Mesenchymal stem cell (in vitro differentiated cells and primary cell): ENCODE results near the gene ADAM11.
A peak's percentile ranks its signal among the peaks of the same experiment; 100 is the strongest.
"Not testable (repeated sequence)": the region's sequence is repeated elsewhere in the genome, so short reads cannot be mapped to it uniquely, and the experiment has no call there.

Experiments used
- DNase-seq: peaks from one replicate; pipeline ENCODE4 v3.0.0-alpha.2; 2013
- H2AFZ ChIP-seq: one replicate; pipeline ENCODE4 v1.6.1; 2013; ENCODE audit warnings: low read depth, mild to moderate bottlenecking, control low read depth, inconsistent platforms, low read length, moderate library complexity
- H2AK5ac ChIP-seq: 2 replicates; pipeline ENCODE4 v1.6.1; 2013; ENCODE audit warnings: low read length, moderate library complexity, mild to moderate bottlenecking, inconsistent platforms; ENCODE audit not compliant: severe bottlenecking
- H2BK120ac ChIP-seq: one replicate; pipeline ENCODE4 v1.6.1; 2013; ENCODE audit warnings: low read depth, mild to moderate bottlenecking, inconsistent platforms, low read length, moderate library complexity
- H2BK12ac ChIP-seq, 2 experiments: one replicate each; pipeline ENCODE4 v1.6.1; 2013; ENCODE audit warnings: inconsistent platforms in 2 of 2, low read length in 2 of 2, mild to moderate bottlenecking in 2 of 2, moderate library complexity in 2 of 2, control low read depth in 1 of 2
- H2BK15ac ChIP-seq: one replicate; pipeline ENCODE4 v1.6.1; 2013; ENCODE audit warnings: mild to moderate bottlenecking, low read depth, inconsistent platforms; ENCODE audit not compliant: poor library complexity, severe bottlenecking
- H2BK5ac ChIP-seq: 2 replicates; pipeline ENCODE4 v1.6.1; 2013; ENCODE audit warnings: low read depth, mild to moderate bottlenecking, low read length, control low read depth, inconsistent platforms; ENCODE audit not compliant: poor library complexity, severe bottlenecking
- H3K14ac ChIP-seq, 2 experiments: one replicate each; pipeline ENCODE4 v1.6.1; 2013; ENCODE audit warnings: inconsistent platforms in 2 of 2, low read length in 2 of 2, control low read depth in 1 of 2, mild to moderate bottlenecking in 1 of 2, moderate library complexity in 1 of 2
- H3K18ac ChIP-seq, 2 experiments: one replicate each; pipeline ENCODE4 v1.6.1; 2013; ENCODE audit warnings: inconsistent platforms in 2 of 2, low read length in 2 of 2, control low read depth in 1 of 2, low read depth in 1 of 2, mild to moderate bottlenecking in 1 of 2
- H3K23ac ChIP-seq, 2 experiments: one replicate each; pipeline ENCODE4 v1.6.1; 2013; ENCODE audit warnings: inconsistent platforms in 2 of 2, low read length in 2 of 2, mild to moderate bottlenecking in 2 of 2, moderate library complexity in 2 of 2, control low read depth in 1 of 2
- H3K27ac ChIP-seq: 2 replicates; pipeline ENCODE4 v1.5.1; 2013; ENCODE audit warnings: mild to moderate bottlenecking, moderate library complexity, low read length, control low read depth, inconsistent platforms; ENCODE audit not compliant: poor library complexity, severe bottlenecking
- H3K27me3 ChIP-seq, 2 experiments: 2 replicates each; pipeline versions ENCODE4 v1.6.1 to v1.7.0; 2013; ENCODE audit warnings: low read length in 2 of 2, mild to moderate bottlenecking in 2 of 2, moderate library complexity in 2 of 2, control low read depth in 1 of 2, inconsistent platforms in 1 of 2; ENCODE audit not compliant: control insufficient read depth in 1 of 2, insufficient read depth in 1 of 2
- H3K36me3 ChIP-seq, 2 experiments: 2 replicates each; pipeline versions ENCODE4 v1.6.1 to v1.7.0; 2013; ENCODE audit warnings: low read length in 2 of 2, control low read depth in 1 of 2, inconsistent platforms in 1 of 2, low read depth in 1 of 2, mild to moderate bottlenecking in 1 of 2; ENCODE audit not compliant: insufficient read depth in 2 of 2, control insufficient read depth in 1 of 2
- H3K4ac ChIP-seq, 2 experiments: one replicate each; pipeline ENCODE4 v1.6.1; 2013; ENCODE audit warnings: inconsistent platforms in 2 of 2, low read length in 2 of 2, mild to moderate bottlenecking in 2 of 2, moderate library complexity in 2 of 2, control low read depth in 1 of 2, low read depth in 1 of 2
- H3K4me1 ChIP-seq: 2 replicates; pipeline ENCODE4 v1.6.1; 2013; ENCODE audit warnings: low read depth, low read length, control low read depth; ENCODE audit not compliant: control insufficient read depth, insufficient read depth
- H3K4me2 ChIP-seq: 2 replicates; pipeline ENCODE4 v1.6.1; 2013; ENCODE audit warnings: low read length, mild to moderate bottlenecking, inconsistent platforms; ENCODE audit not compliant: poor library complexity, severe bottlenecking
- H3K4me3 ChIP-seq, 2 experiments: 2 replicates each; pipeline versions ENCODE4 v1.5.1 to v1.7.0; 2013; ENCODE audit warnings: low read length in 2 of 2, mild to moderate bottlenecking in 2 of 2, control low read depth in 1 of 2, low read depth in 1 of 2; ENCODE audit not compliant: insufficient read depth in 1 of 2
- H3K79me1 ChIP-seq: replicated peaks from 2 replicates; pipeline ENCODE4 v1.6.1; 2013; ENCODE audit warnings: mild to moderate bottlenecking, control low read depth, low read length, inconsistent platforms; ENCODE audit not compliant: poor library complexity, severe bottlenecking
- H3K9ac ChIP-seq: 2 replicates; pipeline ENCODE4 v1.7.0; 2013; ENCODE audit warnings: mild to moderate bottlenecking, low read length, moderate library complexity
- H3K9me3 ChIP-seq: 2 replicates; pipeline ENCODE4 v1.7.0; 2013; ENCODE audit warnings: mild to moderate bottlenecking, low read length; ENCODE audit not compliant: control insufficient read depth
- H4K8ac ChIP-seq: one replicate; pipeline ENCODE4 v1.6.1; 2013; ENCODE audit warnings: inconsistent platforms, mild to moderate bottlenecking, low read length, moderate library complexity
- H4K91ac ChIP-seq: one replicate; pipeline ENCODE4 v1.6.1; 2013; ENCODE audit warnings: mild to moderate bottlenecking, low read length, inconsistent platforms
- WGBS: methylation state at CpG from one replicate; pipeline ENCODE4 v1.1.7; 2013; ENCODE audit warnings: mixed read lengths; 5-methylcytosine and 5-hydroxymethylcytosine counted together

Gene ADAM11

DNA sequence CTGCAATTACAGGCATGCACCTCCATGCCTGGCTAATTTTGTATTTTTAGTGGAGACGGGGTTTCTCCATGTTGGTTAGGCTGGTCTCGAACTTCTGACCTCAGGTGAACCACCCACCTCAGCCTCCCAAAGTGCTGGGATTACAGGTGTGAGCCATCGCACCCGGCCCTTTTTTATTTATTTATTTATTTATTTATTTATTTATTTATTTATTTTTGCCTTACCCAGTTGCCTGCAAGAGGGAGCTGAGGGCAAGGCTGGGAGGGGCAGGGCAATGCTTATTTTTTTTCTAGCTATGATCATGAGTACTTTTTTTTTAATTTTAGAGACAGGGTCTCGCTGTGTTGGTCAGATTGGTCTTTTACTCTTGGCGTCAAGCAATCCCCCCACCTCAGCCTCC, 32.7 kb upstream of the ADAM11 start:
- H4K8ac ChIP-seq, H2BK120ac ChIP-seq, H3K4me1 ChIP-seq, H2BK15ac ChIP-seq, H4K91ac ChIP-seq, H2AFZ ChIP-seq, H3K18ac ChIP-seq, DNase-seq, H3K4ac ChIP-seq, H2AK5ac ChIP-seq, H3K9me3 ChIP-seq, H3K27me3 ChIP-seq, H3K14ac ChIP-seq, H3K23ac ChIP-seq, H3K9ac ChIP-seq, H3K27ac ChIP-seq, H3K4me3 ChIP-seq, H3K79me1 ChIP-seq, H2BK12ac ChIP-seq, H2BK5ac ChIP-seq, H3K4me2 ChIP-seq: not testable (repeated sequence)
- H3K36me3 ChIP-seq = peaks cover 5 to 13% of the 10 kb centered on the region in 2 experiments
- WGBS = 100% methylated on average over 3 of the region's 6 CpGs

DNA sequence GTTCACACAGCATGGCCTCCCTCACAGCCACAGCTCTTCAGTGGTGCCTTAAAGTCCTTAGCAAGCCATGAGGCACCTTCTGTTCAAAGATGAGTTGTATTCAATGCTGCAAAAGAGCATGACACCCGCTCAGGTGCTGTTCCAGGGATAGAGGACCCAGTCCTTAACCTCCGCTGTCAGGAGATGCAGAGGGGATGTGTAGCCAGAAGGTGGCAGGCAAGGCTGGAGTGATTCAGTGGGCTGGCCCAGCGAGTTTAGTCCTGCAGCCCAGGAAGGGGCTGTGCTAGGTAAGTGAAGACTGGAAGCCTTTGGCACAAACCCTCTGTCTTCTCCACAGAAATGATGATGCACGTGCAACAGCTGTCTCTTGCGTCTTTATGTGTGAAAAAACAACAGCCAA, 25.0 kb upstream of the ADAM11 start:
- H3K18ac ChIP-seq = no peak overlapping the region
- no peaks in the 10 kb centered on the region for H3K9me3 ChIP-seq
- WGBS = 89% methylated on average over 5 of the region's 5 CpGs
- H3K36me3 ChIP-seq = peaks cover 11 to 19% of the 10 kb centered on the region in 2 experiments
- H2BK12ac ChIP-seq = no peak overlapping the region
- H3K4me1 ChIP-seq = peaks cover 6% of the 10 kb centered on the region
- H2AK5ac ChIP-seq = no peak overlapping the region
- H2BK120ac ChIP-seq = no peak overlapping the region
- H3K27me3 ChIP-seq = no peaks in the 10 kb centered on the region
- H3K14ac ChIP-seq = no peak overlapping the region
- no peak overlapping the region for H2BK5ac ChIP-seq
- no peaks in the 10 kb centered on the region for H3K79me1 ChIP-seq
- H3K4ac ChIP-seq = no peak overlapping the region
- H3K27ac ChIP-seq = no peak overlapping the region
- no peak overlapping the region for H3K23ac ChIP-seq
- H3K4me2 ChIP-seq = no peak overlapping the region
- DNase-seq = no peak
- H3K4me3 ChIP-seq = no peak overlapping the region
- no peak overlapping the region for H4K91ac ChIP-seq
- H4K8ac ChIP-seq = no peak overlapping the region
- H2BK15ac ChIP-seq = no peak overlapping the region
- H3K9ac ChIP-seq = no peak overlapping the region
- no peak overlapping the region for H2AFZ ChIP-seq

DNA sequence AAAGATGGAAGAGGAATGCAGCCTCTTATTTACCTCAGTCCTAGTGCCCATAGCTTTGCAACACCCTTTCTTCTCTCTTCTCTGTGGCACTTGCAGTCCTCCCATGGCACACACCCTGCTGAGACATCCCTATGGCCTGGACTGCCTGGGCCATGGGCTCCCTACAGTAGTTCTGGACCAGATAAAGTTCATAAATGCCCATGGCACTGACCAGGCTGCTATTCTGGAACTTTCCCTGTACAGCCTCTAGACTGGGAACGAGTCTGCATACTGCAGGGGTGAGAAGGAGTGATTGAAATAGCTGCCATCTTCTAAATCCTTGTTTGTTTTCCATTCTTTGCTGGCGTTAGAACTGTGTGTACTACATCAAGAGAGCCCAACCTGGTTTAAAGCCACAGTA, 24.5 kb upstream of the ADAM11 start:
- no peak overlapping the region for H4K8ac ChIP-seq
- no peak for DNase-seq
- H2BK12ac ChIP-seq = no peak overlapping the region
- H2AFZ ChIP-seq = no peak overlapping the region
- no peak overlapping the region for H2BK5ac ChIP-seq
- no peak overlapping the region for H3K9ac ChIP-seq
- H4K91ac ChIP-seq = no peak overlapping the region
- peaks cover 11 to 19% of the 10 kb centered on the region in 2 experiments for H3K36me3 ChIP-seq
- peaks cover 6% of the 10 kb centered on the region for H3K4me1 ChIP-seq
- no peak overlapping the region for H3K18ac ChIP-seq
- no peak overlapping the region for H2AK5ac ChIP-seq
- no peak overlapping the region for H3K4me3 ChIP-seq
- H3K4me2 ChIP-seq = no peak overlapping the region
- H2BK15ac ChIP-seq = no peak overlapping the region
- no peak overlapping the region for H3K23ac ChIP-seq
- no peak overlapping the region for H3K4ac ChIP-seq
- no peaks in the 10 kb centered on the region for H3K9me3 ChIP-seq
- WGBS = 98% methylated on average over 2 of the region's 2 CpGs
- no peaks in the 10 kb centered on the region for H3K79me1 ChIP-seq
- H3K14ac ChIP-seq = no peak overlapping the region
- H3K27me3 ChIP-seq = no peaks in the 10 kb centered on the region
- no peak overlapping the region for H3K27ac ChIP-seq
- H2BK120ac ChIP-seq = no peak overlapping the region

- H3K27me3 ChIP-seq = no peaks in the 10 kb centered on the region
- no peak overlapping the region for H3K4me3 ChIP-seq
- peaks cover 7 to 9% of the 10 kb centered on the region in 2 experiments for H3K36me3 ChIP-seq
- no peak overlapping the region for H3K4me2 ChIP-seq
- H3K4me1 ChIP-seq = peaks cover 6% of the 10 kb centered on the region
- no peak overlapping the region for H4K91ac ChIP-seq
- no peak overlapping the region for H2AFZ ChIP-seq
- H4K8ac ChIP-seq = no peak overlapping the region
- H3K27ac ChIP-seq = no peak overlapping the region
- peak overlapping the region in 1 of 2 experiments; percentile 15 for H3K23ac ChIP-seq
- H2AK5ac ChIP-seq = no peak overlapping the region
- no peak overlapping the region for H2BK120ac ChIP-seq
- no peak overlapping the region for H2BK15ac ChIP-seq
- H3K9ac ChIP-seq = no peak overlapping the region
- H3K4ac ChIP-seq = no peak overlapping the region
- WGBS = 95% methylated on average over 12 of the region's 12 CpGs
- H3K18ac ChIP-seq = no peak overlapping the region
- no peak for DNase-seq
- no peak overlapping the region for H2BK12ac ChIP-seq
- H2BK5ac ChIP-seq = no peak overlapping the region
- H3K9me3 ChIP-seq = no peaks in the 10 kb centered on the region
- H3K79me1 ChIP-seq = no peaks in the 10 kb centered on the region
- no peak overlapping the region for H3K14ac ChIP-seq
Measured at GRCh38 chr17:44736551-44737240, 22.1 kb upstream of the ADAM11 start.
